Kidney (tissue), 14 donors: ENCODE measurements around the gene ZC3H12A. TPM values are rescaled to one million over a fixed set of nuclear protein-coding genes. Genes with fewer than 3 reads are reported as not detected.

Experiments
- DNase-seq, 5 donors: peaks; one replicate each; pipeline ENCODE4 v3.0.0-alpha.2; 2013 to 2020
- FAIRE-seq: peaks from 2 replicates; lab custom pipeline; 2012; peaks lifted over from hg19 to GRCh38; lab: Jason Lieb, UNC
- H3K27ac ChIP-seq, 2 donors: one replicate each; pipeline ENCODE4 v1.7.0; 2013; ENCODE audit warnings: low read depth in 2 of 2, low read length in 2 of 2, inconsistent platforms in 1 of 2
- H3K27me3 ChIP-seq: one replicate; pipeline ENCODE4 v1.7.1; 2013; ENCODE audit warnings: low read length, inconsistent platforms; ENCODE audit not compliant: control insufficient read depth, insufficient read depth
- H3K36me3 ChIP-seq, 3 donors: one replicate each; pipeline versions ENCODE4 v1.7.0 to v1.7.1; 2013; ENCODE audit warnings: low read length in 3 of 3, control low read depth in 1 of 3, inconsistent platforms in 1 of 3; ENCODE audit not compliant: insufficient read depth in 3 of 3, control insufficient read depth in 2 of 3
- H3K4me1 ChIP-seq, 3 donors: one replicate each; pipeline versions ENCODE4 v1.7.0 to v1.7.1; 2013; ENCODE audit warnings: low read length in 3 of 3, inconsistent platforms in 1 of 3, low read depth in 1 of 3; ENCODE audit not compliant: control insufficient read depth in 2 of 3, insufficient read depth in 2 of 3
- H3K4me3 ChIP-seq, 3 donors: one replicate each; pipeline versions ENCODE4 v1.7.0 to v1.8.1; 2013; ENCODE audit warnings: low read length in 3 of 3, control low read depth in 1 of 3, inconsistent platforms in 1 of 3
- H3K9ac ChIP-seq, 3 donors: one replicate each; pipeline versions ENCODE4 v1.7.0 to v1.7.1; 2013; ENCODE audit warnings: low read length in 3 of 3, control low read depth in 1 of 3, inconsistent platforms in 1 of 3
- H3K9me3 ChIP-seq, 3 donors: one replicate each; pipeline versions ENCODE4 v1.7.0 to v1.7.1; 2013; ENCODE audit warnings: low read length in 3 of 3, control low read depth in 1 of 3, inconsistent platforms in 1 of 3; ENCODE audit not compliant: control insufficient read depth in 2 of 3, insufficient read depth in 1 of 3
- intact Hi-C: fragments of 100-400 bp; cut with DNase I; formaldehyde crosslinking; loops from one replicate; pipeline ENCODE4 v1.11.1; 2022
- polyA plus RNA-seq: library from polyadenylated mRNA; stranded (reverse); fragments of 350-450 nt; fragmentation: Illumina TruSeq; extraction: RNeasy Lipid Tissue Mini Kit (QIAGEN cat#74804); gene quantifications from one replicate; pipeline ENCODE4 v1.2.3, GENCODE V29; 2014; ENCODE audit warnings: low read depth, low replicate concordance; ENCODE audit not compliant: insufficient read depth
- total RNA-seq: library from RNA; stranded (reverse); fragmentation: NEBNext Ultra II Directional; extraction: Animal tissue kit (Norgen Biotek cat#: 25700); gene quantifications from one replicate; pipeline ENCODE4 v1.2.1, GENCODE V29; 2021
- TF ChIP-seq, protein P1 (sequence below): IDR thresholded peaks from 3 replicates; pipeline ENCODE4 v1.5.1; 2012; ENCODE audit warnings: mild to moderate bottlenecking, moderate library complexity, borderline replicate concordance; ENCODE audit not compliant: insufficient read depth; ENCODE audit errors: extremely low read depth
- donor health status: control.
- donor health status: control.
- donor health status: control.
- donor health status: control.
- donor health status: control.
- donor health status: DM: yes; HTN: yes; CAD: no.
- donor health status: Normal renal cell carcinoma (clear cell type).

The ZC3H12A gene
- total and polyA plus RNA-seq, 2 donors from 2014 or later = 3.8 to 21.1 TPM

DNA sequence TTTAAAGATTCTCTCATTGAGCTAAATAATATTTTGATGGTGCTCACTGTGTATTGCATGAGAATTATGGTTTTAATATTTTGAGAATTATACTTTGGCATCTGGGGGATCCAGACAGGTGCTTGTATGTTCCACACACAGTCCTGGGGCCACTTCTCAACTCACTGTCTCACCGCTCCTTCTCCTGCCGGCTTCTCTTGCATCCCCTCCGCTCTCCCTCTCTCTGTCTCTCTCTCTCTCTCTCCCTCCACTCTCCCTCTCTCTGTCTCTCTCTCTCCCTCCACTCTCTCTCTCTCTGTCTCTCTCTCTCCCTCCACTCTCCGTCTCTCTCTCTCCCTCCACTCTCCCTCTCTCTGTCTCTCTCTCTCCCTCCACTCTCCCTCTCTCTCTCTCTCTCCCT, 32.2 kb upstream of the ZC3H12A start:
- Histone ChIP-seq H3K4me3 (no peak overlapping the region), H3K36me3 (no peaks in the 10 kb centered on the region), H3K27ac (no peak overlapping the region), H3K9me3 (no peaks in the 10 kb centered on the region), H3K4me1 (no peaks in the 10 kb centered on the region), H3K27me3 (peaks cover 2% of the 10 kb centered on the region), H3K9ac (no peak overlapping the region)
- TF ChIP-seq, protein P1, sequence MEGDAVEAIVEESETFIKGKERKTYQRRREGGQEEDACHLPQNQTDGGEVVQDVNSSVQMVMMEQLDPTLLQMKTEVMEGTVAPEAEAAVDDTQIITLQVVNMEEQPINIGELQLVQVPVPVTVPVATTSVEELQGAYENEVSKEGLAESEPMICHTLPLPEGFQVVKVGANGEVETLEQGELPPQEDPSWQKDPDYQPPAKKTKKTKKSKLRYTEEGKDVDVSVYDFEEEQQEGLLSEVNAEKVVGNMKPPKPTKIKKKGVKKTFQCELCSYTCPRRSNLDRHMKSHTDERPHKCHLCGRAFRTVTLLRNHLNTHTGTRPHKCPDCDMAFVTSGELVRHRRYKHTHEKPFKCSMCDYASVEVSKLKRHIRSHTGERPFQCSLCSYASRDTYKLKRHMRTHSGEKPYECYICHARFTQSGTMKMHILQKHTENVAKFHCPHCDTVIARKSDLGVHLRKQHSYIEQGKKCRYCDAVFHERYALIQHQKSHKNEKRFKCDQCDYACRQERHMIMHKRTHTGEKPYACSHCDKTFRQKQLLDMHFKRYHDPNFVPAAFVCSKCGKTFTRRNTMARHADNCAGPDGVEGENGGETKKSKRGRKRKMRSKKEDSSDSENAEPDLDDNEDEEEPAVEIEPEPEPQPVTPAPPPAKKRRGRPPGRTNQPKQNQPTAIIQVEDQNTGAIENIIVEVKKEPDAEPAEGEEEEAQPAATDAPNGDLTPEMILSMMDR = no peak
- intact Hi-C loops = no loop called here
- FAIRE-seq = no peak
- no peak for DNase-seq

- H3K27ac ChIP-seq = no peak overlapping the region
- no peaks in the 10 kb centered on the region for H3K4me1 ChIP-seq
- TF ChIP-seq, protein P1 = no peak
- peaks cover 2% of the 10 kb centered on the region for H3K27me3 ChIP-seq
- FAIRE-seq = no peak
- no peak overlapping the region for H3K9ac ChIP-seq
- intact Hi-C loops = no loop called here
- no peaks in the 10 kb centered on the region for H3K36me3 ChIP-seq
- no peak for DNase-seq
- H3K9me3 ChIP-seq = no peaks in the 10 kb centered on the region
- H3K4me3 ChIP-seq = no peak overlapping the region
Observed at GRCh38 chr1:37442644-37443043, 31.7 kb upstream of the ZC3H12A start.

DNA sequence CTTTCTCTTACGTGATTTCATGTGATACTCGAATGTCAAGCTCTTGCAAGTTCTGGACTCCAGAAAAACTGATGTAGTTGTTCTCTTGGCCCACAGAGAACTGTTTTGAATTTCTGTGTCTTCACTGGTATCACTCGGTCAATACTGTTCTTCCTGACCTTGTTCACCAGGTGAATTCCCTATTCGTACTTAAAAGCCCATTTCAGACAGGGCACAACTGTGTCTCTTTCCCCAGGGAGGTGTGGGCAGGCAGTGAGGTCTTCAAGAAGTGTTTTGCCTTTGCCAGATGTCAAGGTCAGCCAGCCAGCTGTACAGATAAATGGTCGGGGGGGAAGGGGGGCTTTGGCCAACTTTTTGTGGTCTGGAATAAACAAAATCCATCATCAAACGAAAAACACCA, 27.5 kb upstream of the ZC3H12A start:
- no peak overlapping the region for H3K9ac ChIP-seq
- DNase-seq (no peak), FAIRE-seq (no peak)
- H3K4me1 ChIP-seq = no peaks in the 10 kb centered on the region
- TF ChIP-seq, protein P1 = no peak
- intact Hi-C loops = no loop called here
- H3K9me3 ChIP-seq = no peaks in the 10 kb centered on the region
- H3K27ac ChIP-seq = no peak overlapping the region
- H3K4me3 ChIP-seq = no peak overlapping the region
- peaks cover 2% of the 10 kb centered on the region for H3K27me3 ChIP-seq
- H3K36me3 ChIP-seq = no peaks in the 10 kb centered on the region

DNA sequence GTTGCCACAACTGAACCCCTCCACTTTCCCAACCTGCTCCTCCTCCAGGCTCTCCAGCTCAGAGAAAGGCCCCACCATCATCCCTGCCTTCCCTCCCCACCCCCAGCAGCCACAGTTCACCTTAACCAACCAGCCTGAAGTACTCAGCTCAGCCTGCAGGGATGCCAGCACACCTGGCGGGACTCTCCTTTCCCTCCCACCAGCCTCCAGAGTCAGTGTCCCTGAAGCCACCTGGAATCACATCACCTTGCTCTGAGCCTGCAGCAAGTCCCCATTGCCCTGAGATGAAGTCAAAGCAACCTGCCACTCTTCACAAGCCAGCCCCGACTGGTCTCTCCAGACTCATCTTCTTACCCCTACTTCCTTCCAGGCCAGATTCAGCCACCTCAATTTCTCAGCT, 26.2 kb upstream of the ZC3H12A start:
- Histone ChIP-seq H3K9me3 (no peaks in the 10 kb centered on the region), H3K4me1 (no peaks in the 10 kb centered on the region), H3K27ac (no peak overlapping the region), H3K36me3 (no peaks in the 10 kb centered on the region), H3K27me3 (no peaks in the 10 kb centered on the region), H3K9ac (no peak overlapping the region), H3K4me3 (no peak overlapping the region)
- TF ChIP-seq, protein P1 = no peak
- intact Hi-C loops = no loop called here
- FAIRE-seq (no peak), DNase-seq (no peak)
